ENCODE results near the gene EXD2.

GRCh38 chr14:69142101-69142500, 49.2 kb upstream of the EXD2 start:
- TF ChIP-seq EZH2 (IDR thresholded peaks at IDR 0.05; ENCODE audit: insufficient read depth, poor library complexity, severe bottlenecking), result no peak
- no peak for TF ChIP-seq EZH2phosphoT487 (IDR thresholded peaks at IDR 0.05; ENCODE audit: insufficient read depth, low read depth)

All from GM23248 (cell line).